Astrocyte (in vitro differentiated cells and primary cell): ENCODE results near the gene RGS4. TPM values are rescaled to one million over a fixed set of nuclear protein-coding genes. Genes with fewer than 3 reads are reported as not detected.
A peak's percentile ranks its signal among the peaks of the same experiment; 100 is the strongest.
"Not testable (repeated sequence)": the region's sequence is repeated elsewhere in the genome, so short reads cannot be mapped to it uniquely, and the experiment has no call there.

Experiments
- DNase-seq: peaks from one replicate; pipeline ENCODE4 v3.0.0-alpha.2; 2010; ENCODE audit warnings: low read depth
- FAIRE-seq: peaks from 2 replicates; lab custom pipeline; 2011; peaks lifted over from hg19 to GRCh38; lab: Jason Lieb, UNC
- H2AFZ ChIP-seq: 2 replicates; pipeline ENCODE4 v1.6.0; 2012; ENCODE audit warnings: low read depth, low read length, inconsistent platforms
- H3K27ac ChIP-seq: 2 replicates; pipeline ENCODE4 v1.5.1; 2011; ENCODE audit warnings: low read depth, low read length, inconsistent platforms
- H3K27me3 ChIP-seq: 2 replicates; pipeline ENCODE4 v1.6.0; 2011; ENCODE audit warnings: low read length, inconsistent platforms; ENCODE audit not compliant: insufficient read depth
- H3K36me3 ChIP-seq: 2 replicates; pipeline ENCODE4 v1.5.1; 2011; ENCODE audit warnings: low read length, inconsistent platforms; ENCODE audit not compliant: insufficient read depth
- H3K4me1 ChIP-seq: 2 replicates; pipeline ENCODE4 v1.5.1; 2011; ENCODE audit warnings: low read length, inconsistent platforms; ENCODE audit not compliant: insufficient read depth
- H3K4me2 ChIP-seq: 2 replicates; pipeline ENCODE4 v1.6.0; 2012; ENCODE audit warnings: low read length, inconsistent platforms
- H3K4me3 ChIP-seq: 2 replicates; pipeline ENCODE4 v1.5.1; 2011; ENCODE audit warnings: low read depth, mild to moderate bottlenecking, low read length, inconsistent platforms; ENCODE audit not compliant: insufficient read depth
- H3K79me2 ChIP-seq: 2 replicates; pipeline ENCODE4 v1.6.0; 2012; ENCODE audit warnings: mild to moderate bottlenecking, low read length, inconsistent platforms; ENCODE audit not compliant: insufficient read depth
- H3K9ac ChIP-seq: 2 replicates; pipeline ENCODE4 v1.6.0; 2012; ENCODE audit warnings: mild to moderate bottlenecking, low read length, inconsistent platforms
- H3K9me3 ChIP-seq: 2 replicates; pipeline ENCODE4 v1.5.1; 2012; ENCODE audit warnings: low read depth, mild to moderate bottlenecking, low read length, inconsistent platforms; ENCODE audit not compliant: insufficient read depth
- H4K20me1 ChIP-seq: 2 replicates; pipeline ENCODE4 v1.6.0; 2012; ENCODE audit warnings: low read length, inconsistent platforms; ENCODE audit not compliant: insufficient read depth
- H3K27ac Mint-ChIP-seq: one replicate; pipeline ENCODE4 v1.8.0; 2021; ENCODE audit warnings: mild to moderate bottlenecking, mixed read lengths; ENCODE audit not compliant: unreplicated experiment
- H3K27me3 Mint-ChIP-seq: one replicate; pipeline ENCODE4 v1.8.0; 2021; ENCODE audit warnings: low read depth, mixed read lengths; ENCODE audit not compliant: unreplicated experiment
- H3K36me3 Mint-ChIP-seq: one replicate; pipeline ENCODE4 v1.8.0; 2021; ENCODE audit warnings: low read depth, mixed read lengths; ENCODE audit not compliant: unreplicated experiment
- H3K4me1 Mint-ChIP-seq: one replicate; pipeline ENCODE4 v1.8.0; 2021; ENCODE audit warnings: low read depth, mixed read lengths; ENCODE audit not compliant: unreplicated experiment
- H3K4me3 Mint-ChIP-seq: one replicate; pipeline ENCODE4 v1.8.0; 2021; ENCODE audit warnings: mild to moderate bottlenecking, moderate library complexity, mixed read lengths; ENCODE audit not compliant: unreplicated experiment
- H3K9me3 Mint-ChIP-seq: one replicate; pipeline ENCODE4 v1.8.0; 2021; ENCODE audit warnings: mild to moderate bottlenecking, mixed read lengths; ENCODE audit not compliant: unreplicated experiment
- CTCF ChIP-seq: IDR thresholded peaks from 2 replicates; pipeline ENCODE4 v1.5.1; 2011; ENCODE audit warnings: low read depth, mild to moderate bottlenecking, inconsistent platforms, low read length, moderate library complexity; ENCODE audit not compliant: insufficient read depth
- EZH2 ChIP-seq: IDR thresholded peaks from 2 replicates; pipeline ENCODE4 v1.6.1; 2012; ENCODE audit warnings: mild to moderate bottlenecking, low read length, inconsistent platforms; ENCODE audit not compliant: insufficient read depth
- total RNA-seq: library from RNA; stranded (reverse); gene quantifications from 2 replicates; pipeline ENCODE4 v1.2.1, GENCODE V29; 2021

The RGS4 gene
- total RNA-seq, 1 donor from 2014 or later = 23.8 TPM

- no peaks in the 10 kb centered on the region for H4K20me1 ChIP-seq
- no peak overlapping the region for H3K27ac Mint-ChIP-seq
- DNase-seq = peak; percentile 84
- no peaks in the 10 kb centered on the region for H3K36me3 Mint-ChIP-seq
- TF ChIP-seq EZH2 (no peak), CTCF (no peak)
- H3K4me3 ChIP-seq = no peak overlapping the region
- peaks cover 27% of the 10 kb centered on the region for H3K4me1 ChIP-seq
- no peaks in the 10 kb centered on the region for H3K27me3 ChIP-seq
- H3K27me3 Mint-ChIP-seq = no peaks in the 10 kb centered on the region
- H3K9ac ChIP-seq = no peak overlapping the region
- H3K27ac ChIP-seq = peak overlapping the region; percentile 26
- peaks cover 10% of the 10 kb centered on the region for H3K4me1 Mint-ChIP-seq
- peak overlapping the region; percentile 38 for H3K4me2 ChIP-seq
- H3K9me3 Mint-ChIP-seq = no peaks in the 10 kb centered on the region
- no peak overlapping the region for H3K4me3 Mint-ChIP-seq
- H3K36me3 ChIP-seq = no peaks in the 10 kb centered on the region
- no peaks in the 10 kb centered on the region for H3K9me3 ChIP-seq
- H2AFZ ChIP-seq = no peak overlapping the region
- FAIRE-seq = peak; percentile 56
- no peaks in the 10 kb centered on the region for H3K79me2 ChIP-seq
Observed at GRCh38 chr1:163084330-163084729, 15.2 kb downstream of the RGS4 start.

GRCh38 chr1:163085041-163085903, 16.1 kb downstream of the RGS4 start:
- Histone ChIP-seq H3K4me2 (peak overlapping the region; percentile 33), H3K79me2 (no peaks in the 10 kb centered on the region), H3K4me3 (no peak overlapping the region), H3K4me1 (peaks cover 27% of the 10 kb centered on the region), H3K27ac (peak overlapping the region; percentile 62), H3K9ac (no peak overlapping the region), H3K36me3 (no peaks in the 10 kb centered on the region), H2AFZ (no peak overlapping the region), H3K9me3 (no peaks in the 10 kb centered on the region), H4K20me1 (no peaks in the 10 kb centered on the region), H3K27me3 (no peaks in the 10 kb centered on the region)
- no peaks in the 10 kb centered on the region for H3K27me3 Mint-ChIP-seq
- peaks cover 10% of the 10 kb centered on the region for H3K4me1 Mint-ChIP-seq
- TF ChIP-seq CTCF (no peak), EZH2 (no peak)
- H3K4me3 Mint-ChIP-seq = no peak overlapping the region
- H3K36me3 Mint-ChIP-seq = no peaks in the 10 kb centered on the region
- H3K27ac Mint-ChIP-seq = no peak overlapping the region
- FAIRE-seq (peak; percentile 65), DNase-seq (peak; percentile 77)
- H3K9me3 Mint-ChIP-seq = no peaks in the 10 kb centered on the region

- Mint-ChIP-seq H3K27me3 (no peaks in the 10 kb centered on the region), H3K36me3 (no peaks in the 10 kb centered on the region), H3K27ac (no peak overlapping the region), H3K9me3 (no peaks in the 10 kb centered on the region), H3K4me3 (no peak overlapping the region), H3K4me1 (peaks cover 10% of the 10 kb centered on the region)
- peak; percentile 87 for FAIRE-seq
- H3K79me2 ChIP-seq = no peaks in the 10 kb centered on the region
- no peaks in the 10 kb centered on the region for H3K9me3 ChIP-seq
- TF ChIP-seq CTCF = no peak
- TF ChIP-seq EZH2 = no peak
- H3K27ac ChIP-seq = peak overlapping the region; percentile 62
- H4K20me1 ChIP-seq = no peaks in the 10 kb centered on the region
- peak; percentile 62 for DNase-seq
- no peak overlapping the region for H3K4me3 ChIP-seq
- H3K27me3 ChIP-seq = no peaks in the 10 kb centered on the region
- H3K9ac ChIP-seq = no peak overlapping the region
- H3K36me3 ChIP-seq = no peaks in the 10 kb centered on the region
- peaks cover 27% of the 10 kb centered on the region for H3K4me1 ChIP-seq
- H2AFZ ChIP-seq = no peak overlapping the region
- peak overlapping the region; percentile 33 for H3K4me2 ChIP-seq
Observed at GRCh38 chr1:163085904-163086268, 16.7 kb downstream of the RGS4 start.

- not testable (repeated sequence) for H3K9ac ChIP-seq, H4K20me1 ChIP-seq, H3K4me1 Mint-ChIP-seq, H3K9me3 Mint-ChIP-seq, H3K27ac Mint-ChIP-seq, H3K9me3 ChIP-seq, H3K27me3 ChIP-seq, H3K4me2 ChIP-seq, H3K79me2 ChIP-seq, DNase-seq, FAIRE-seq, H3K27me3 Mint-ChIP-seq, H3K36me3 ChIP-seq, H3K27ac ChIP-seq, H2AFZ ChIP-seq, H3K4me3 ChIP-seq, H3K36me3 Mint-ChIP-seq, H3K4me3 Mint-ChIP-seq
- peaks cover 19% of the 10 kb centered on the region for H3K4me1 ChIP-seq
Observed at GRCh38 chr1:163089117-163089516, 20.0 kb downstream of the RGS4 start.
